BLaER1 (cell line): ENCODE data around the gene PRRX1.

Experiments
- H3K27ac ChIP-seq: shearing (Covaris generic); formaldehyde crosslinking; 2 replicates; pipeline ENCODE4 v1.8.1; 2022
- H3K27me3 ChIP-seq: shearing (Covaris generic); formaldehyde crosslinking; 2 replicates; pipeline ENCODE4 v1.8.1; 2022
- H3K36me3 ChIP-seq: shearing (Covaris generic); formaldehyde crosslinking; 2 replicates; pipeline ENCODE4 v1.8.1; 2022
- H3K4me1 ChIP-seq: shearing (Covaris generic); formaldehyde crosslinking; 2 replicates; pipeline ENCODE4 v1.8.1; 2022
- H3K4me2 ChIP-seq: shearing (Covaris generic); formaldehyde crosslinking; 2 replicates; pipeline ENCODE4 v1.8.1; 2022
- H3K4me3 ChIP-seq: shearing (Covaris generic); formaldehyde crosslinking; 2 replicates; pipeline ENCODE4 v1.8.1; 2022
- H3K9ac ChIP-seq: shearing (Covaris generic); formaldehyde crosslinking; 2 replicates; pipeline ENCODE4 v1.8.1; 2022
- H3K9me3 ChIP-seq: shearing (Covaris generic); formaldehyde crosslinking; 2 replicates; pipeline ENCODE4 v1.8.1; 2022
- H4K20me1 ChIP-seq: shearing (Covaris generic); formaldehyde crosslinking; 2 replicates; pipeline ENCODE4 v1.8.1; 2022
- Cebpa-rat ChIP-seq: shearing (Covaris generic); IDR thresholded peaks from 2 replicates; pipeline ENCODE4 v1.8.1; 2022

The PRRX1 gene

DNA sequence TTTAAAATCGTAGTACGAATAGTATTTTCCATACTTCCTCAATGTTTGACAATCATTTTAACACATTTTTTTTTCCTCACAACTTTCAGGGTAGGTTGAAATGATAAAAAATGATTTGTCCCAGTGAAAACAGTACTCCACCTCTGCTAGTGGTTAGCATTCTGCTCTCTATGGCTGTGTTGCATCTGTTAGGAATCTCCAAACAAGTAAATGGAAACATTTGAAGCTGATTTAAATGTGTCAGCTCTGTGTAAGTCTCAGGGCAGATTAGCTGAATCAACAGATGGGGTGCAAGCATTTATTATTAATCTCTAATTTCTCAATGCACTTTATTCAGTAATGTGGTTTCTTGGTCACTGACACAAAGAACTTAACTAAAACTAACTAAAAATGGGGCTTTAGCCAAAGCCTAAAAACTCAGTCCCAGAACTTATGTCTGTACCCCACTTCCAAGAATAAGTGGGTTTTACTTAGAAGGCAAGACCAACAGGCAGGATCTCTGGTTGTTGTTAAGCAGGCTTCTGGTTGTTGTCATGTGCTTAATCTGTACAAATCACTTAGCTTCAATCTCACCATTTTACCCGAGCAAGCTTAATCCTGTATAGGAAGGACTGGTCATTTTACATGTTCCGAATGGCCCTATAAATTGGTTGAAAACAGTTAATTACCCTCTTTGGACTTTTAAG, 67.8 kb downstream of the PRRX1 start:
- Histone ChIP-seq H3K9me3 (no peaks in the 10 kb centered on the region), H3K27me3 (no peaks in the 10 kb centered on the region), H3K27ac (no peak overlapping the region), H3K4me3 (no peak overlapping the region), H3K9ac (no peak overlapping the region), H4K20me1 (no peaks in the 10 kb centered on the region), H3K4me1 (no peaks in the 10 kb centered on the region), H3K4me2 (no peak overlapping the region), H3K36me3 (no peaks in the 10 kb centered on the region)
- TF ChIP-seq Cebpa-rat = no peak

- Histone ChIP-seq H3K27ac (no peak overlapping the region), H3K27me3 (no peaks in the 10 kb centered on the region), H3K4me1 (no peaks in the 10 kb centered on the region), H4K20me1 (no peaks in the 10 kb centered on the region), H3K4me3 (no peak overlapping the region), H3K36me3 (no peaks in the 10 kb centered on the region), H3K9me3 (no peaks in the 10 kb centered on the region), H3K4me2 (no peak overlapping the region), H3K9ac (no peak overlapping the region)
- TF ChIP-seq Cebpa-rat = no peak
Measured at GRCh38 chr1:170732252-170732588, 68.3 kb downstream of the PRRX1 start.

- no peak overlapping the region for H3K4me3 ChIP-seq
- H3K9me3 ChIP-seq = no peaks in the 10 kb centered on the region
- no peaks in the 10 kb centered on the region for H3K36me3 ChIP-seq
- no peaks in the 10 kb centered on the region for H3K4me1 ChIP-seq
- H3K27ac ChIP-seq = no peak overlapping the region
- H3K27me3 ChIP-seq = no peaks in the 10 kb centered on the region
- H3K9ac ChIP-seq = no peak overlapping the region
- no peaks in the 10 kb centered on the region for H4K20me1 ChIP-seq
- H3K4me2 ChIP-seq = no peak overlapping the region
- no peak for TF ChIP-seq Cebpa-rat
Measured at GRCh38 chr1:170734412-170735175, 70.7 kb downstream of the PRRX1 start.

GRCh38 chr1:170735366-170736263, 71.7 kb downstream of the PRRX1 start:
- H4K20me1 ChIP-seq = no peaks in the 10 kb centered on the region
- H3K4me2 ChIP-seq = no peak overlapping the region
- no peaks in the 10 kb centered on the region for H3K36me3 ChIP-seq
- no peak for TF ChIP-seq Cebpa-rat
- no peak overlapping the region for H3K4me3 ChIP-seq
- no peak overlapping the region for H3K27ac ChIP-seq
- no peaks in the 10 kb centered on the region for H3K9me3 ChIP-seq
- H3K9ac ChIP-seq = no peak overlapping the region
- no peaks in the 10 kb centered on the region for H3K27me3 ChIP-seq
- no peaks in the 10 kb centered on the region for H3K4me1 ChIP-seq

GRCh38 chr1:170739803-170740202, 75.9 kb downstream of the PRRX1 start:
- no peak overlapping the region for H3K4me3 ChIP-seq
- H3K4me1 ChIP-seq = no peaks in the 10 kb centered on the region
- H3K9me3 ChIP-seq = peaks cover 12% of the 10 kb centered on the region
- H3K4me2 ChIP-seq = no peak overlapping the region
- TF ChIP-seq Cebpa-rat = no peak
- H3K36me3 ChIP-seq = no peaks in the 10 kb centered on the region
- H3K27ac ChIP-seq = no peak overlapping the region
- H4K20me1 ChIP-seq = no peaks in the 10 kb centered on the region
- H3K27me3 ChIP-seq = no peaks in the 10 kb centered on the region
- H3K9ac ChIP-seq = no peak overlapping the region

- no peak overlapping the region for H3K4me2 ChIP-seq
- no peaks in the 10 kb centered on the region for H3K27me3 ChIP-seq
- no peak for TF ChIP-seq Cebpa-rat
- H3K4me1 ChIP-seq = no peaks in the 10 kb centered on the region
- no peak overlapping the region for H3K9ac ChIP-seq
- H3K27ac ChIP-seq = no peak overlapping the region
- peaks cover 12% of the 10 kb centered on the region for H3K9me3 ChIP-seq
- H3K36me3 ChIP-seq = no peaks in the 10 kb centered on the region
- H4K20me1 ChIP-seq = no peaks in the 10 kb centered on the region
- no peak overlapping the region for H3K4me3 ChIP-seq
Measured at GRCh38 chr1:170741678-170742077, 77.7 kb downstream of the PRRX1 start.

DNA sequence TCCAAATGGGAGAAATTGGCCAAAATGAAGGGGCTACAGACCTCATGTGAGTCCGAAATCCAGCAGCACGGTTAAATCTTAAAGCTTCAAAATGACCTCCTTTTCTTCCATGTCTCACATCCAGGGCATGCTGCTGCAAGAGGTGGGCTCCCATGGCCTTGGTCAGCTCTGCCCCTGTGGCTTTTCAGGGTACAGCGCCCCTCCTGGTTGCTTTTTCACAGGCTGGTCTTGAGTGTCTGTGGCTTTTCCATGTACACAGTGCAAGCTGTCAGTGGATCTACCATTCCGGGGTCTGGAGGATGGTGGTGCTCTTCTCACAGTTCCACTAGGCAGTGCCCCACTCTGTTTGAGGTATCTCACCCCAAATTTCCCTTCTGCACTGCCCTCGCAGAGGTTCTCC, 78.7 kb downstream of the PRRX1 start:
- Histone ChIP-seq H3K4me3 (no peak overlapping the region), H3K36me3 (no peaks in the 10 kb centered on the region), H3K27me3 (no peaks in the 10 kb centered on the region), H3K9ac (no peak overlapping the region), H3K4me2 (no peak overlapping the region), H3K27ac (no peak overlapping the region), H3K9me3 (peaks cover 12% of the 10 kb centered on the region), H3K4me1 (no peaks in the 10 kb centered on the region), H4K20me1 (no peaks in the 10 kb centered on the region)
- no peak for TF ChIP-seq Cebpa-rat

DNA sequence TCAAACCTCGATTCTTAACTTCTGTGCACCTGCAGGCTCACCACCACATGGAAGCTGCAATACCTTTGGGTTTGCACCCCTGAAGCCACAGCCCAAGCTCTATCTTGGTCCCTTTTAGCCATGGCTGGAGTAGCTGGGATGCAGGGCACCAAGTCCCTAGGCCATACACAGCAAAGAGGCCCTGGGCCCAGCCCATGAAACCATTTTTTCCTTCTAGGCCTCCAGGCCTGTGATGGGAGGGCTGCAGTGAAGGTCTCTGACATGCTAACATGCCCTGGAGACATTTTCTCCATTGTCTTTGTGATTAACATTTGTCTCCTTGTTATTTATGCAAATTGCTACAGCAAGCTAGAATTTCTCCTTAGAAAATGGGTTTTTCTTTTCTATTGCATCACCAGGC, 79.2 kb downstream of the PRRX1 start:
- H3K36me3 ChIP-seq = no peaks in the 10 kb centered on the region
- no peaks in the 10 kb centered on the region for H4K20me1 ChIP-seq
- H3K4me2 ChIP-seq = no peak overlapping the region
- H3K27ac ChIP-seq = no peak overlapping the region
- H3K4me1 ChIP-seq = no peaks in the 10 kb centered on the region
- no peak for TF ChIP-seq Cebpa-rat
- no peaks in the 10 kb centered on the region for H3K27me3 ChIP-seq
- peaks cover 12% of the 10 kb centered on the region for H3K9me3 ChIP-seq
- H3K4me3 ChIP-seq = no peak overlapping the region
- no peak overlapping the region for H3K9ac ChIP-seq

GRCh38 chr1:170749549-170749948, 85.6 kb downstream of the PRRX1 start:
- H3K9ac ChIP-seq = no peak overlapping the region
- no peaks in the 10 kb centered on the region for H4K20me1 ChIP-seq
- H3K27me3 ChIP-seq = no peaks in the 10 kb centered on the region
- H3K4me1 ChIP-seq = no peaks in the 10 kb centered on the region
- H3K27ac ChIP-seq = no peak overlapping the region
- no peaks in the 10 kb centered on the region for H3K36me3 ChIP-seq
- no peak for TF ChIP-seq Cebpa-rat
- no peak overlapping the region for H3K4me2 ChIP-seq
- no peak overlapping the region for H3K4me3 ChIP-seq
- no peaks in the 10 kb centered on the region for H3K9me3 ChIP-seq

- Histone ChIP-seq H3K4me2 (no peak overlapping the region), H4K20me1 (no peaks in the 10 kb centered on the region), H3K36me3 (no peaks in the 10 kb centered on the region), H3K4me3 (no peak overlapping the region), H3K27me3 (no peaks in the 10 kb centered on the region), H3K27ac (no peak overlapping the region), H3K9ac (no peak overlapping the region), H3K4me1 (no peaks in the 10 kb centered on the region), H3K9me3 (no peaks in the 10 kb centered on the region)
- no peak for TF ChIP-seq Cebpa-rat
Measured at GRCh38 chr1:170749959-170750358, 86.0 kb downstream of the PRRX1 start.
